Measurements from ENCODE around the gene BLM.

The BLM gene

DNA sequence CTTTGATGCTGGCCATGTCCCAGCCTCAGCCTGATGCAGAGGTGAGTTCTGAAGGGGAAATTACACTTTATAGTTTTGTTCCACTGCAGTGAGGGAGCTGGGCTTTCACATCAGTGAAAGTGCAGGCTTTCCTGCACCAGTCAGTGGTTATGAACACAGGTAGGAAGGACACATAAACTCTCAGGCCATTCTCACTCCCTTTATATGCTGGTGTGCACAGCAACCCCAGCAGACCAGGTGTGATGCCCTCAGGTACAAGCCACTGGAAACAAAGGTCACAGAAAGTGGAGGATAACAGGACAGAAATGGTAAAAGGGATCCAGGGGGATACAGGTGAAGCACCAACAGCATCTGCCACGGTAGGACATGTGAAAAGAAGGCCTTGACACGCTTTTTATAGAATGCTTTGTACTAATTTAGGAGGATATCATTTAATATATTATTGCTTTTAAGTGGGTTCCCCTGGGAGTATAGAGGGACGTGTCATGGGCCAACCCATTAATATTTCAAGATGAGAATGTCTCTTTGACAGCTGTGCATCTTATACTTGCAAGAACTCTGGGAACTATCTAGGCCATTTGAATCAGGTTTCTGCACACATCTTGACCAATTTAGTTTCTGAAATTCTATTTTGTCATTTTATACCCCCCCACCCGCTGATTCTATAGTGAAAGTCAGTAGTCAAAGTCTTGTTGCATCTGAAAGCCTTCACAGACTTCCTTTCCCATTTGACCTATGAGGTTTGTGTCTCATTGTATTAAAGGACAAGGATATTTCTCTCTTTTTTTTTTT is 25.0 kb upstream of the BLM start:
- no peak for DNase-seq (ENCODE audit: low read depth in 2 of 2)

DNA sequence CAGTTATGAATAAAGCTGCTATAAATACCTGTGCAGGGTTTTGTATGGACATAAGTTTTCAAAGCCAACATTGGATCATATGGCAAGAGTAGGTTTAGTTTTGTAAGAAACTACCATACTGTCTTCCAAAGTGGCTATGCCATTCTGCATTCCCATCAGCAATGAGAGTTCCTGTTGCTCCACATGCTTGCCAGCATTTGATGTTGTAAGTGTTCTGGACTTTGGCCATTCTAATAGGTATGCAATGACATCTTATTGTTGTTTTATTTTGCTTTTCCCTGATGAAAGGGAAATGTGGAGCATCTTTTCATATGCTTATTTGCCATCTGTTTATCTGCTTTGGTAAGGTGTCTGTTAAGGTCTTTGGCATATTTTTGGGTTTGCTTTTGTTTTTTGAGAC is 22.2 kb upstream of the BLM start:
- no peak for DNase-seq (ENCODE audit: low read depth in 2 of 2)

DNA sequence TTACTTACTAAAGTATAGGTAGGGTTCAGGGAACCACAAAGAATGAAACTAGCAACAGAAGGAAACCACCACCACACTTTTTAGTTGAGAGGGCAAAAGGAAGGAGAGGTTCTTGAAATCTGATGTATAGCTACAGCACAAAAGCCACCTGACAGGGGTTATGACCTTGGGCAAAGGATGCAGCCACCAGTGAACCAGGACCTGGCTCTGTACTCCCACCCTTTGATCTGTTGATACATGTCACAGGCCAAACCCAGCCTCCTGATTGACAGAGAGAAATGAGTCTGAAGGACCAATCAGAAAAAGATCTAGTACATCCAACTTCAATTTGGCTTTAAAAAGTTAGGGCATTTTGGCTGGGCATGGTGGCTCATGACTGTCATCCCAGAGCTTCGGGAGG is 20.0 kb upstream of the BLM start:
- DNase-seq (ENCODE audit: low read depth in 2 of 2) = no peak

DNA sequence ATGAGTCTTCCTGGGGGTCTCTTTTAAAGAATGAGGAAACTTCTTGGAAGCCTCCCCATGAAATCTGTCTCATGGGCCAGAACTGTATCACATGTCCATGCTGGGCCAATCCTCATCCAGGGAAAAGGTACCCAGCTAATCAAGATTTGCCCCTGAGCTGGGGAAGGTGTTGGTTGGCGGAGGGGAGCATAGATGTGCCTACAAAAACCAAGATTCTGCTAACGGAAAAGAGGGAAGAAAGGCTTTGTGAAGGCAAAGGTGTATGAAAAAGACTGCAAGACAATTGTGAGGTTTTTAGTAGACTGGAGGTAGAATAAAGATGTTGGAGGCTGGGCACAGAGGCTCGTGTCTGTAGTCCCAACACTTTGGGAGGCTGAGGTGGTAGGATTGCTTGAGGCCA is 18.5 kb upstream of the BLM start:
- DNase-seq (ENCODE audit: low read depth in 2 of 2) = no peak

DNA sequence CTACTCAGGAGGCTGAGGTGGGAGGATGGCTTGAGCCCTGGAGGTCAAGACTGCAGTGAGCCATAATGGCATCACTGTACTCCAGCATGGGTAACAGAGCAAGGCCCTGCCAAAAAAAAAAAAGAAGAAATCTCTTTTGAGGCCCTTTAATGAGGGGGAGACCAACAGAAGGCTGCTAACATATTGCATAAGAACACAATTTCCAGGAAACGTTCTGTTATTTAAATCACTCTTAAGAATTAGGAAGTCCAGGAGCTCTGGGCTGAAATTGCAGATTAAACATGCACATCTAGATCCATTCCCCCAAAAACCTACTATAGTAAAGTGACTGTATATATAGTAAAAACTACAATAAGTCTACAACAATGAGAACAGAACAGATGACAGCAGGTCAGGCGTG is 16.1 kb upstream of the BLM start:
- no peak for DNase-seq (ENCODE audit: low read depth in 2 of 2)

DNA sequence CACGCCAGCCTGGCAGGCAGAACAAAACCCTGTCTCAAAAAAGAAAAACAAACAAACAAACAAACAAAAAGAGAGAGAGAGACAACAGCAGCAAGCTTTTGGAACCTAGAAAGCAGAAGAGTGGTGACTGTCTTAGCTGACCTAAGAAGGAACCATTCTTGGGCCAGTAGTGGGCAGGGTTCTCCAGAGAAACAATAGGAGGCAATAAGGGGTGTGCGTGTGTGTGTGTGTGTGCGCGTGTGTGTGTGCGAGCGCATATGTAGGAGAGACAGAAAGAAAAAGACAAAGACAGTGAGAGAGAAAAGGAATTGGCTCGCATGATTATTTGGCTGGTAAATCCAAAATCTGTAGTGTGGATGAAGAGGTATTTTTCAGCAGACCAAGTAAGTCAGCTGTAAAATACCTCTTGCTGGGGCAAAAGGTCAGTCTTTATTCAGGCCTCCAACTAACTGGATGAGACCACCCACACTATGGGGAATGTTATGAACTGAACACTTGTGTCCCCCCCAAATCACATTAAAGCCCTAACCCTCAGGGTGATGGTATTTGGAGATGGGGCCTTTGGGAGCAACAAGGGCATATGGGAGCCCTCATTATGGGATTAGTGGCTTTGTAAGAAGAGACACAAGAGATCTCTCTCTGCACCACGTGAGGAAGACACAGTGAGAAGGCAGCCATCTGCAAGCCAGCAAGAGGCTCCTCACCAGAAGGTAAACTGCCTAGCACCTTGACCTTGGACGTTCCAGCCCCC is 15.1 kb upstream of the BLM start:
- no peak for DNase-seq (ENCODE audit: low read depth in 2 of 2)

DNA sequence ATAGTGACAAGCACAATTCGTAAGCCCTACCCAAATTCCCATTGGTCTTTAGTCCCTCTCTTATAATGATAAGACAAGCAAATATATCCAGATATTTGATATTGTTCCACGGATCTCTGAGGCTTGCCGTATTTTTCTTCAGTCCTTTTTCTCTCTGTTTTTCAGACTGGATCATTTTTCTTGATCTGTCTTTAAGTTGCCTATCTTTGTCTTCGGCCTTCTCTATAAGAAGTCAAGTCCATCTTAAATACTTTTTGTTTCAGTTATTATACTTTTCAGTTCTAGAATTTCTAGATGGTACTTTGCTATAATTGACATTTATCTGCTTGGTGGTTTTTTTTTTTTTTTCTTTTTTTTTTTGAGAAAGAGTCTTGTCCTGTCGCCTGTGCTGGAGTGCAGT is 13.7 kb upstream of the BLM start:
- DNase-seq (ENCODE audit: low read depth in 2 of 2) = no peak

DNA sequence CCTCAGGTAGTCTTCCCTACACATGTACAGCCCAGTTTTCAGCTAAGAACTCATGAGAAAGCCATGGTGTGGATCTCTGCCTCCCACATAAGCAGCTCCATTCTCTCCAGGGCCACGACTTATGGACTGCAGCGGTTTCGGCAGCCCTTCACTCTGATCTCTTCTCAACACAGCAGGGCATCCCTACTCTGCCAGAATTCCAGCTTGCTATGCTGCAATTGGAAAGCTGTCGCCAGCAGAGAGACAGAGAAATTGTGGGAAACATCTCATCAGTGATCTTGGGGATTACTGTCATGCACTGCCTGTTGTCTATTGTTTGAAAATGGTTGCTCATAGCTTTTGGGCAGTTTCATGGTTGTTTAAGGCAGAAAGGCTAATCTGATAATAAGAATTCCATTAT is 11.9 kb upstream of the BLM start:
- DNase-seq (ENCODE audit: low read depth in 2 of 2) = no peak

DNA sequence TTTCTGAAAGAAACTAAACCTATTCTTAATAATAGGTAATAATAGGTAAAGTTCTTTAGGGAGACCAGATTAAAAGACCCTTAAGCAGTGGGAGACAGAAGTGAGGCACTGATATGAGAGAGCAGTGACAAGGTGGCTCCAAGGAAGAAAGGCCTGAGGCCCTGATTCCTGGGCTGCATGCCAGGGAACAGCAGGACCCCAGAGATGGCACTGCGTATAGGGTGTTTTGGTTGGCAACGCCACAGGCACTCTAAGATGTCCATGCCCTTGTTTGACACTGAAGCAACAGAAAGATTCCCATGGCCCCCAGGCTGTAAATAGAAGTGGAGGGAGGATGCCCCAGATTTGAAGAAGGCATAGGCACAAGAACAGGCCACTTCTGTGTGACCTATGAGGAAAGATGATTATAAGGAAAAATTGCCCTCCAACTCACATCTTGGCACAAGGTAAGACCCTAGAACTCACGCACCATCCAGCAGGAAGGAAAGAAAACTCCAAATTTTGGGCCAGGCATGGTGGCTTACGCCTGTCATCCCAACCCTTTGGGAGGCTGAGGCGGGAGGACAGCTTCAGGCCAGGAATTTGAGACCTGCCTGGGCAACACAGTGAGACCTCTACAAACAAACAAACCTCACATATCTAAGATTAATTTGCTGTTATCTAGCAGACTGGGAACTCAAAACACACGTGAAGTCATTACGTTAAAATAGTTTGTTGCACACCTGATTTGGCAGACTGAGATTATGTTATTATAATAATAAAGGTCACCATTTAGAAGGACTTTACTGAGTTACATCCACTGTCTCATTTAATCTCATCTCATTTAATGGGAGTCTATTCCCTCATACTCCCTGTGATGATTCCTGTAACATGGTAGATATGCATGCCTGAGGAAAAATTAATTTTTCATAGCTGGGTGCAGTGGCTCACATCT is 10.5 kb upstream of the BLM start:
- DNase-seq (ENCODE audit: low read depth in 2 of 2) = no peak

DNA sequence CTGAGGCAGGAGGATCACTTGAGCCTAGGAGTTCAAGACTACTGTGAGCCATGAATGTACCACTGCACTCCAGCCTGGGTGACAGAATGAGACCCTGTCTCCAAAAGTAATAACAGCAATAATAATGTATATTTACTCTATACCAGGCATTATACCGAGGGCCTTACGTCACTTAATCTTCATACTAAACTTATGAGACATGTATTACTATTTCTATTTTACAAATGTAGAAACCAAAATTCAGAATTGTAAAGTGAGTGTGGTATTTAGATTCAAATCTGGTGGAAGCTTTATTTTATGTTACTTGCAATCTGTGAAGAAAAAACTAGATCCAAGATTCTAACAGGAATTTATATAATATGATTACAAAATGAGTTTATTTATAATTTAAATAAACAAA is 9.7 kb upstream of the BLM start:
- no peak for DNase-seq (ENCODE audit: low read depth in 2 of 2)

DNA sequence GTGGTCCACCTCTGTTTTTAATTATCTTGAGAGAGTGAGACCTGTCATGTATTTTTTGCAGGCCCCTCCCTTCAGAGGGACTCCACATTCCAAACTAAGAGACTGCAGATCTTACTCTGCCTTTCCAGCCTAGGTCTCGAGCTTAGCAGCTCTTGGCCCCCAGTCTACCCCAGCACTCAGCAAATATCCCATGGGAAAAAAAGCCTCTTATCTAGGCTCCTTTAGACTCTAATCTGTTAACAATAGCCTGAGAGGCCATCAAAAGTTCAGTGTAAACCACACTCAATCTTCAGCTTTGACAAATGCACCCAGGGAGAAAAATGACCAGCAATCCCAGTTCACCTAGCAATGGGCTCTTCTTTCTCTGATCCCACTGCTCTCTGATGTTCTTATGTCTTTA is 8.6 kb upstream of the BLM start:
- no peak for DNase-seq (ENCODE audit: low read depth in 2 of 2)

DNA sequence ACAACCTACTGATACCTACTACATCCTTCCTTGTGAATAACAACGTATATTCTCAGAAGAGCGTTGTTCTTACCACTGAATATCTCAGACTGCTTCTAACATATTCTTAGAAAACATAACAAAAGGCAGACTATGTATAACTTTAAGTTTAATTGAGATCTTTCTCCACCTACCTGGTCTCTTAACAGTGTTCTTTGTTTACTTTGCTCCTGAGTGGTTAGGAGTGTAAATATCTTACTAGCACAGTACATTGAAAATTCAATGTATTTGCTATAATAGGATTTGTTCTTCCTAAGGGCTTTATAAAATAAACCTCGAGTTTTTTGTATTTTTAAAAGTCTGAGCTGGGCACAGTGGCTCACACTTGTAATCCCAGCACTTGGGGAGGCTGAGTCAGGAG is 7.9 kb upstream of the BLM start:
- no peak for DNase-seq (ENCODE audit: low read depth in 2 of 2)

DNA sequence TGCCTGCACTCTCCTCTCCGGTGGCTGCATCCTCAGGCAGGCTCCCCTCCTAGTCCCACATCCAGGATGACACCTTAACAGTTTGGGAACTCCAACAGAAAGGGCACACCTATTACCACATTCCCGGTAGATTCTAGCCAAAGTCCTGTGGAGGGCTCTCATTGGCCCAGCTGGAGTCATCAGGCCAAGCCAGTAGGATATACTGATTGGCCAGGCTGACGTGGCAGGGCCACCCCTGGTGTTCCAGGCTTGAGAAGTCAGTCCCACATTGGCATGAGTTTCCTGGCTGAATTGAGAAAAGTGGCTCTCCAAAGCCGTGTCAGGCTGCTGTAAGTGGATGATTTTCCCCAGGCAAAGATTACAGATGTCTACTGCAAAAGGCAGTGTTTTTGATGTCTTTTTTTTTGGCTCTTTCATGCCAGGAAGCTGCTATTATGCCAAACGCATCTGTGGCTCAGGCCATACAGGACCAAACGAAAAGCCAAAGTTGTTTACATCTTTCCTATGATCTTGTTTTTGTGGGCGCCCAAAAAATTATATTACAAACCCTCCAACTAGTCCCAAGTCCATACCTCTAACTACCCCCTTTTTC is 6.6 kb upstream of the BLM start:
- DNase-seq (ENCODE audit: low read depth in 2 of 2) = no peak

DNA sequence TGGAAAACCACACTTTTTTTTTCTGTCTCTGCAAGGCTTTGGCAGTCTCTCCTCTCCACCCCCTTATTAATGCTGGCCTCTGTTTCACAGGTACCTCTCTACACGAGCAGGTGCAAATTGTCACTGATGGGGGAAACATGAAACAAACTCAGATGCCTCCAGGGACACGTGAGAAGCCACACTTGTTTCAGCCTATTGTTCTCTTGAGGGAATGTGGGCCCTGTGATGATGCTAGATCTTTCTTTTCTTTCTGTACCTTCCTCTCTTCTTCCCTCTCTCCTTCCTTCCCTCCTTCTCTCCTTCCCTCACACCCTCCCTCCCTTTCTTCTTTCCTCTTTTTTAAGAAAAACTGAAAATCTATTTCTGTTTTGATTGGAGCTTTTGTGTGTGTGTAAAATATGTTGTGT is 5.7 kb upstream of the BLM start:
- DNase-seq (ENCODE audit: low read depth in 2 of 2) = no peak

DNA sequence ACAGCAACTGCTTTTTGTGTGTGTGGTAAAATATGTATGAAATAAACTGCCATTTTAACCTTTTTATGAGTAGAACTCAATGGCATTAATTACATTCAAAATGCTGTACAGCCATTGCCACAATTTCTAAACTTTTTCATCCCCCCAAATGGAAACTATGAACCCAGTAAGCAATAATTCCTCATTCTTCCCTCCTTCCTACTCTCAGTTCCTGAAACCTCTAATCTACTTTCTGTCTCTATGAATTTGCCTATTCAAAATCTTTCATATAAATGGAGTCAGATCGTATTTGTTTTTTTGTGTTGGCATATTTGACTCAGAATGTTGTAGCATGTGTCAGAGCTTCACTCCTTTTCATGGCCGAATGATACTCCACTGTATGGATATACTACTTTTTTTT is 5.3 kb upstream of the BLM start:
- no peak for DNase-seq (ENCODE audit: low read depth in 2 of 2)

DNA sequence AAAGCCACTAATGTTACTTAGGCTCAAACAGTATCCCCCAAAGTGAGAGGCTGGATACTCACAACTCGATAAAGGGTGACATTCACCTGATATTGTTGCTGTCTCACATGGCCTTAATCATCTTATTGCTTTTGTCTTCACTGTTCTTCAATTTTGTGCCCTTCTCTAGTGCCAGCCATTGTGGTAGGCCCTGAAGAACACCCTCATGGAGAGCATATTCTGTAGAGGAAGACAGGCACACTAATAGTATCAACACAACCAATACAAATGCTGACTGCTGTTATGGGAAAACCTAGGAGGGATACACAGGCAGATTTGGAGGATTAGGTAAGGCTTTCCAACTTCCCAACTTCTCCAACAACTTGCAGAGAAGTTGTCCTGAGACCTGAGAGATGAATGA is 4.1 kb upstream of the BLM start:
- DNase-seq (ENCODE audit: low read depth in 2 of 2) = no peak

DNA sequence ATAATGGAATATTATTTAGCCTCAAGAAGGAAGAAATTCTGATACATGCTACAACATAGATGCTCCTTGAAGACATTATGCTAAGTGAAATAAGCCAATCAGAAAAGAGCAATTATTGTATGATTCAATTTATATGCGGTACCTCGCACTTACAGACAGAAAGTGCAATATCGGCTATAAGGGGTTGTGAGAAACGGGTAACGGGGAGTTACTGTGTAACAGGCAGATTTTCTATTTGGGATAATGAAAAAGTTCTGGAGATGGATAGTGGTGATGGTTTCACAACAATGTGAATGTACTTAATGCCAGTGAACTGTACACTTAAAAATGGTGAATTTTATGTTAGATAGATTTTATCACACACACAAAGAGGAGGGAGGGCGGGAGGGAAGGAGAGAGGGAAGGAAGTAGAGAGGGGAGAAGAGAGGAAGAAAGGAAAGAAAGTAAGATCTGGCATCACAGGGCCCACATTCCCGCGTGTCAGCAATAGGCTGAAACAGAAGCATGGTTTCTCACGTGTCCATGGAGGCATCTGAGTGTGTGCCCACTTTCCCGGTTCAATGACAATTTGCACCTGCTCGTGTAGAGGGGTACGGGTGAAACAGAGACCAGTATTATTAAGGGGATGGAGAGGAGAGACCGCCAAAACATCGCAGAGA is 700 bp upstream of the BLM start:
- DNase-seq (ENCODE audit: low read depth in 2 of 2) = no peak

DNA sequence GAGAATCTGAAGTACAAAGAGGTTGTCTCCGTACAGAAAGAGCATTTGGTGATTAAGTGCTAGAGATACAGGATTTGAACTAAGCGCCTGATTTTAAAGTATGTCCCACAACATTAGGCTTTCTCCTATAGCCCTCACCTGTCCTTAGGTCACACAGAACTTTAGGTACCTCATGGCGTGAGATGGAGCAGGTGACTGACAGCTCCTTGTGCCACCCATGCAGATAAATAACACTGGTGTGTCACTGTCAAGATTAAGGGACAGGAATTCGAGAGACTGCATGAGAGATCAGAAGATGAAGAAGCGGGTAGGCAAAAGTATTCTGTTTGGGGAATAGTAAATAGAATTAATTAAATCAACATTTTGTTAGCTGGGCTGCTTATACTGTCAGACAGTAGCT is 1.1 kb downstream of the BLM start:
- DNase-seq (ENCODE audit: low read depth in 2 of 2) = no peak

DNA sequence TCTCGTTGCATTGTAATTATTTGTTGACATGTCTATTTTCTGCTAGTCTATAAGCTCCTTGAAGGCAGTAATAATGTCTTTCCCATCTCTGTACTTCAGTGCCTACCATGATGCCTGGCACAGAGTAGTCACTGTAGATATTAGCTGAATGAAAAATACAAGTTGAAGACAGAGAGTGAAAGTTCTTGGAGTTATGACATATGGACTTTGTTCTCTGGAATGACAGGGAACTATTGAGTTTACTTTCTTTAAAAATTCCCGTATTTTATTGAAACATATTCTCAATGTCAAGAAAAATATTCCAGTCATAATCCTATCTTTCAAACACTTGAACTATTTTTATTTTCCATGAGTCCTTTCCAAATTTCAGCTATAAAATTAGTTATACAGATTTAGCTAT is 3.0 kb downstream of the BLM start:
- DNase-seq (ENCODE audit: low read depth in 2 of 2) = no peak

DNA sequence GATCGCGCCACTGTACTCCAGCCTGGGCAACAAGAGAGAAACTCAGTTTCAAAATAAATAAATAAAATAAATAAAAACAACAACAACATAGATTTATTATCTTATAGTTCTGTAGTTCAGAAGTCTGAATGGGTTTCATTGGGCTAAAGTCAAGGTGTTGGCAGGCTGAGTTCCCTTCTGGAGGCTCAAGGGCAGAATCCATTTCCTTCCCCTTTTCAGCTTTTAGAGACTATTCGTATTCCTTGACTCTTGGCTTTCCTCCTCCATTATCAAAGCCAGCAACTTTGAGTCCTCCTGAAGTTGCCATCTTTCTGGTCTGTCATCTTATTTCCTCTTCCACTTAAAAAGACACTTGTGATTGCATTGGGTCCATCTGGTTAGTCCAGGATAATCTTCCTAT is 12.1 kb downstream of the BLM start:
- no peak for DNase-seq (ENCODE audit: low read depth in 2 of 2)

DNA sequence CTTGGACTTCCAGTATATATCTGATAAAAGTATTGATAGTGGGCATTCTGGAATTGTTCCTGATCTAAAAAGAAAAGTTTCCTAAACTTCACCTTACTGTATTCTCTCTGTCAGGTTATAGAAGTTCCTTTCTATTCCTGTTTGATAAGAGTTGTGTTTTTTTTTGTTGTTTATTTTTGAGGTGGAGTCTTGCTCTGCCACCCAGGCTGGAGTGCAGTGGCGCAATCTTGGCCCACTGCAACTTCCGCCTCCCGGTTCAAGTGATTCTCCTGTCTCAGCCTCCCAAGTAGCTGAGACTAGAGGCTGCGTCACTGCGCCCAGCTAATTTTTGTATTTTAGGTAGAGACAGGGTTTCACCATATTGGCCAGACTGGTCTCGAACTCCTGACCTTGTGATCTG is 13.1 kb downstream of the BLM start:
- DNase-seq (ENCODE audit: low read depth in 2 of 2) = no peak

DNA sequence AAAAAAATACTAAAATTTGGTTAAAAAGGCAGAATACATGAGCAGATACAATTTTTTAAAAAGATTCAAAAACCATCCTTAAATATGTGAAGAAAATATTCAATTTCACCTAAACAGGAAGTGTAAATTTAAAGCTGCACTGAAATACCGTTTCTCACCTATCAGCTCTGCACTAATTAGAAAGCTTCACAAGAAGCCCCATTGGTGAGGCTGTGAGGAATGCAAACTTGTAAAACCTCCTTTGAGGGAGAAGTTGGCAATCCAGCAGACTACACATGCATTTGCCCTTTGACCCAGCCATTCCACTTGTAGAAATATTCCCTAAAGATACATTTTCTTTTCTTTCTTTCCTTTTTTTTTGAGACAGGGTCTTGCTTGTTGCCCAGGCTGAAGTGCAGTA is 18.8 kb downstream of the BLM start:
- DNase-seq (ENCODE audit: low read depth in 2 of 2) = no peak
